ENCODE measurements around the gene TMEM272.

TMEM272 gene

GRCh38 chr13:51870616-51871015 is 25.6 kb upstream of the TMEM272 start:
- DNase-seq (ENCODE audit: extremely low read depth, low read depth) = no peak
- TF ChIP-seq CTCF (IDR thresholded peaks at IDR 0.05; ENCODE audit: low read depth, low read length, missing control alignments) = no peak
- no peak overlapping the region for H3K4me3 ChIP-seq (replicated peaks; ENCODE audit: low read depth, low read length)

GRCh38 chr13:51869916-51870315 is 24.9 kb upstream of the TMEM272 start:
- no peak for TF ChIP-seq CTCF (IDR thresholded peaks at IDR 0.05; ENCODE audit: low read depth, low read length, missing control alignments)
- H3K4me3 ChIP-seq (replicated peaks; ENCODE audit: low read depth, low read length) = no peak overlapping the region
- no peak for DNase-seq (ENCODE audit: extremely low read depth, low read depth)

GRCh38 chr13:51867062-51867461 is 22.1 kb upstream of the TMEM272 start:
- no peak for TF ChIP-seq CTCF (IDR thresholded peaks at IDR 0.05; ENCODE audit: low read depth, low read length, missing control alignments)
- H3K4me3 ChIP-seq (replicated peaks; ENCODE audit: low read depth, low read length) = no peak overlapping the region
- DNase-seq (ENCODE audit: extremely low read depth, low read depth) = no peak

- no peak for TF ChIP-seq CTCF (IDR thresholded peaks at IDR 0.05; ENCODE audit: low read depth, low read length, missing control alignments)
- DNase-seq (ENCODE audit: extremely low read depth, low read depth) = no peak
- H3K4me3 ChIP-seq (replicated peaks; ENCODE audit: low read depth, low read length) = no peak overlapping the region
Observed at GRCh38 chr13:51865838-51866237, 20.9 kb upstream of the TMEM272 start.

GRCh38 chr13:51862957-51863356 is 18.0 kb upstream of the TMEM272 start:
- no peak for TF ChIP-seq CTCF (IDR thresholded peaks at IDR 0.05; ENCODE audit: low read depth, low read length, missing control alignments)
- DNase-seq (ENCODE audit: extremely low read depth, low read depth) = no peak
- no peak overlapping the region for H3K4me3 ChIP-seq (replicated peaks; ENCODE audit: low read depth, low read length)

GRCh38 chr13:51861723-51862300 is 16.8 kb upstream of the TMEM272 start, which contains the start of gene CCDC70:
Gene CCDC70 (plus strand): TSS chr13:51861969. CDS start chr13:51865412, 3,443 bp downstream.
- no peak within 1 kb of the TSS for H3K4me3 ChIP-seq (replicated peaks; ENCODE audit: low read depth, low read length)
- DNase-seq (ENCODE audit: extremely low read depth, low read depth) = no peak
- TF ChIP-seq CTCF (IDR thresholded peaks at IDR 0.05; ENCODE audit: low read depth, low read length, missing control alignments) = no peak
